Smooth muscle cell (in vitro differentiated cells): ENCODE results near the gene URI1. TPM values are rescaled to one million over a fixed set of nuclear protein-coding genes. Genes with fewer than 3 reads are reported as not detected.

ENCODE experiments used
- DNase-seq: peaks from one replicate; lab custom pipeline; 2025; ENCODE audit not compliant: unreplicated experiment; lab: John Stamatoyannopoulos, UW
- H2AFZ ChIP-seq: fragments of 200-600 bp; sonication (generic); 2 replicates; pipeline ENCODE4 v1.6.0; 2016; ENCODE audit warnings: antibody characterized with exemption, low read depth, mild to moderate bottlenecking
- H3F3A ChIP-seq: fragments of 200-600 bp; sonication (generic); 2 replicates; pipeline ENCODE4 v1.6.0; 2017; ENCODE audit warnings: antibody characterized with exemption, low read depth
- H3K27ac ChIP-seq: fragments of 200-600 bp; sonication (generic); 2 replicates; pipeline ENCODE4 v1.5.1; 2016; ENCODE audit warnings: low read depth, mild to moderate bottlenecking
- H3K27me3 ChIP-seq: fragments of 200-600 bp; sonication (generic); 2 replicates; pipeline ENCODE4 v1.6.1; 2016; ENCODE audit warnings: low read depth, mild to moderate bottlenecking
- H3K36me3 ChIP-seq: fragments of 200-600 bp; sonication (generic); 2 replicates; pipeline ENCODE4 v1.5.1; 2016; ENCODE audit warnings: low read depth
- H3K4me1 ChIP-seq: fragments of 200-600 bp; sonication (generic); 2 replicates; pipeline ENCODE4 v1.5.1; 2016; ENCODE audit warnings: low read depth
- H3K4me2 ChIP-seq: fragments of 200-600 bp; sonication (generic); 2 replicates; pipeline ENCODE4 v1.6.0; 2016; ENCODE audit warnings: mild to moderate bottlenecking
- H3K4me3 ChIP-seq: fragments of 200-600 bp; sonication (generic); 2 replicates; pipeline ENCODE4 v1.5.1; 2016; ENCODE audit warnings: mild to moderate bottlenecking
- H3K79me2 ChIP-seq: fragments of 200-600 bp; sonication (generic); 2 replicates; pipeline ENCODE4 v1.6.0; 2016; ENCODE audit warnings: low read depth, mild to moderate bottlenecking
- H3K9ac ChIP-seq: fragments of 200-600 bp; sonication (generic); 2 replicates; pipeline ENCODE4 v1.6.0; 2016; ENCODE audit warnings: low read depth
- H3K9me3 ChIP-seq: fragments of 200-600 bp; sonication (generic); replicated peaks from 2 replicates; pipeline ENCODE4 v1.5.1; 2016; ENCODE audit warnings: low read depth
- H4K20me1 ChIP-seq: fragments of 200-600 bp; sonication (generic); 2 replicates; pipeline ENCODE4 v1.6.0; 2016; ENCODE audit warnings: low read depth
- CTCF ChIP-seq: fragments of 200-600 bp; sonication (generic); IDR thresholded peaks from 2 replicates; pipeline ENCODE4 v1.5.1; 2017; ENCODE audit warnings: borderline replicate concordance, mild to moderate bottlenecking, antibody characterized with exemption; ENCODE audit not compliant: insufficient read depth, poor library complexity, severe bottlenecking
- WGBS: methylation state at CpG from one replicate; pipeline ENCODE4 v1.1.7; 2016; ENCODE audit warnings: low lambda C conversion rate; 5-methylcytosine and 5-hydroxymethylcytosine counted together
- polyA plus RNA-seq: library from polyadenylated mRNA; unstranded; fragments of >200 nt; fragmentation: Nextera tagmentation; extraction: Ambion mirVana; gene quantifications from 2 replicates; pipeline ENCODE4 v1.2.1, GENCODE V29; 2016
- total RNA-seq: library from RNA; depleted of rRNA; stranded (reverse); fragments of >200 nt; gene quantifications from 2 replicates; pipeline ENCODE4 v1.2.3, GENCODE V29; 2014

URI1 gene
- total and polyA plus RNA-seq, 2 experiments from 2014 or later: 39.3 to 47.6 TPM

- Histone ChIP-seq H2AFZ (no peak overlapping the region), H3K4me1 (peaks cover 25% of the 10 kb centered on the region), H3F3A (no peaks in the 10 kb centered on the region), H3K27ac (no peak overlapping the region), H3K4me2 (peak overlapping the region; percentile 88), H3K4me3 (no peak overlapping the region), H3K9ac (no peak overlapping the region), H4K20me1 (peaks cover 31% of the 10 kb centered on the region), H3K9me3 (no peaks in the 10 kb centered on the region), H3K27me3 (no peaks in the 10 kb centered on the region), H3K36me3 (no peaks in the 10 kb centered on the region), H3K79me2 (peaks cover 37% of the 10 kb centered on the region)
- no peak for DNase-seq
- no peak for TF ChIP-seq CTCF
- 77% methylated on average over 9 of the region's 9 CpGs for WGBS
Observed at GRCh38 chr19:29940971-29941585, 961 bp upstream of the URI1 start.

- no peak for TF ChIP-seq CTCF
- peak overlapping the region; percentile 33 for H3K27ac ChIP-seq
- peak overlapping the region; percentile 70 for H2AFZ ChIP-seq
- no peak for DNase-seq
- peaks cover 46% of the 10 kb centered on the region for H4K20me1 ChIP-seq
- peaks cover 25% of the 10 kb centered on the region for H3K4me1 ChIP-seq
- peak overlapping the region; percentile 88 for H3K4me2 ChIP-seq
- no peaks in the 10 kb centered on the region for H3K9me3 ChIP-seq
- no peaks in the 10 kb centered on the region for H3F3A ChIP-seq
- H3K27me3 ChIP-seq: no peaks in the 10 kb centered on the region
- peak overlapping the region; percentile 55 for H3K9ac ChIP-seq
- peaks cover 53% of the 10 kb centered on the region for H3K79me2 ChIP-seq
- 2% methylated on average over 47 of the region's 79 CpGs for WGBS
- H3K36me3 ChIP-seq: no peaks in the 10 kb centered on the region
- peak overlapping the region; percentile 81 for H3K4me3 ChIP-seq
Observed at GRCh38 chr19:29942404-29943261, 594 bp downstream of the URI1 start.

GRCh38 chr19:29943615-29944014, 1.6 kb downstream of the URI1 start:
- no peak overlapping the region for H2AFZ ChIP-seq
- peak overlapping the region; percentile 81 for H3K4me3 ChIP-seq
- no peak overlapping the region for H3K9ac ChIP-seq
- H3K4me2 ChIP-seq: peak overlapping the region; percentile 88
- no peak for DNase-seq
- peaks cover 63% of the 10 kb centered on the region for H3K79me2 ChIP-seq
- WGBS: 74% methylated on average over 8 of the region's 8 CpGs
- no peaks in the 10 kb centered on the region for H3K9me3 ChIP-seq
- H3K27ac ChIP-seq: peak overlapping the region; percentile 33
- H3K27me3 ChIP-seq: no peaks in the 10 kb centered on the region
- no peaks in the 10 kb centered on the region for H3K36me3 ChIP-seq
- H4K20me1 ChIP-seq: peaks cover 53% of the 10 kb centered on the region
- peaks cover 25% of the 10 kb centered on the region for H3K4me1 ChIP-seq
- H3F3A ChIP-seq: no peaks in the 10 kb centered on the region
- TF ChIP-seq CTCF: no peak
